Neural progenitor cell (in vitro differentiated cells): ENCODE results near the gene TUBA8. TPM values are rescaled to one million over a fixed set of nuclear protein-coding genes. Genes with fewer than 3 reads are reported as not detected.

Source experiments
- DNase-seq: peaks from one replicate; pipeline ENCODE4 v3.0.0-alpha.2; 2016; ENCODE audit warnings: low spot score
- H2AFZ ChIP-seq: fragments of 200-600 bp; sonication (generic); replicated peaks from 2 replicates; pipeline ENCODE4 v1.6.1; 2016; ENCODE audit warnings: antibody characterized with exemption
- H3F3A ChIP-seq: fragments of 200-600 bp; sonication (generic); 2 replicates; pipeline ENCODE4 v1.6.1; 2016; ENCODE audit warnings: antibody characterized with exemption, low read depth
- H3K27ac ChIP-seq: fragments of 200-600 bp; sonication (generic); 2 replicates; pipeline ENCODE4 v1.5.1; 2016; ENCODE audit warnings: mild to moderate bottlenecking
- H3K27me3 ChIP-seq: fragments of 200-600 bp; sonication (generic); 2 replicates; pipeline ENCODE4 v1.6.1; 2016; ENCODE audit warnings: mild to moderate bottlenecking, moderate library complexity
- H3K36me3 ChIP-seq: fragments of 200-600 bp; sonication (generic); 2 replicates; pipeline ENCODE4 v1.5.1; 2016
- H3K4me1 ChIP-seq: fragments of 200-600 bp; sonication (generic); 2 replicates; pipeline ENCODE4 v1.6.1; 2016; ENCODE audit warnings: mixed run types
- H3K4me2 ChIP-seq: fragments of 200-600 bp; sonication (generic); 2 replicates; pipeline ENCODE4 v1.6.1; 2016
- H3K4me3 ChIP-seq: fragments of 200-600 bp; sonication (generic); 2 replicates; pipeline ENCODE4 v1.5.1; 2016
- H3K79me2 ChIP-seq: fragments of 200-600 bp; sonication (generic); 2 replicates; pipeline ENCODE4 v1.6.1; 2016; ENCODE audit warnings: low read depth
- H3K9ac ChIP-seq: fragments of 200-600 bp; sonication (generic); 2 replicates; pipeline ENCODE4 v1.6.1; 2016
- H3K9me3 ChIP-seq: fragments of 200-600 bp; sonication (generic); 2 replicates; pipeline ENCODE4 v1.5.1; 2016; ENCODE audit warnings: low read depth
- H4K20me1 ChIP-seq: fragments of 200-600 bp; sonication (generic); 2 replicates; pipeline ENCODE4 v1.6.1; 2016; ENCODE audit warnings: low read depth
- H3K27ac Mint-ChIP-seq: 3 replicates; pipeline ENCODE4 v1.8.0; 2021; ENCODE audit warnings: mixed read lengths
- H3K27me3 Mint-ChIP-seq: 2 replicates; pipeline ENCODE4 v1.8.0; 2022; ENCODE audit warnings: low read depth, mild to moderate bottlenecking, inconsistent platforms, moderate library complexity, mixed read lengths; ENCODE audit not compliant: insufficient read depth
- H3K36me3 Mint-ChIP-seq: 3 replicates; pipeline ENCODE4 v1.8.0; 2021; ENCODE audit warnings: mixed read lengths
- H3K4me1 Mint-ChIP-seq: 3 replicates; pipeline ENCODE4 v1.8.0; 2021; ENCODE audit warnings: mixed read lengths
- H3K4me3 Mint-ChIP-seq: 3 replicates; pipeline ENCODE4 v1.8.0; 2021; ENCODE audit warnings: mild to moderate bottlenecking, moderate library complexity, mixed read lengths
- H3K9me3 Mint-ChIP-seq: 3 replicates; pipeline ENCODE4 v1.8.0; 2020; ENCODE audit warnings: mixed read lengths
- CTCF ChIP-seq: fragments of 200-600 bp; sonication (generic); IDR thresholded peaks from 2 replicates; pipeline ENCODE4 v1.5.1; 2017; ENCODE audit warnings: antibody characterized with exemption, mild to moderate bottlenecking
- EZH2 ChIP-seq: fragments of 200-600 bp; sonication (generic); IDR thresholded peaks from 2 replicates; pipeline ENCODE4 v1.6.1; 2017; ENCODE audit warnings: antibody characterized with exemption, mild to moderate bottlenecking, moderate library complexity
- EZH2phosphoT487 ChIP-seq: fragments of 200-600 bp; sonication (generic); IDR thresholded peaks from 2 replicates; pipeline ENCODE4 v1.6.1; 2017; ENCODE audit warnings: antibody characterized with exemption
- total RNA-seq: library from RNA; depleted of rRNA; stranded (reverse); fragments of >200 nt; gene quantifications from 2 replicates; pipeline ENCODE4 v1.2.3, GENCODE V29; 2015; ENCODE audit warnings: low replicate concordance

TUBA8 gene
- total RNA-seq, 1 donor from 2014 or later = 0.39 TPM

- H3K9me3 Mint-ChIP-seq = no peaks in the 10 kb centered on the region
- H3K36me3 Mint-ChIP-seq = peaks cover 6% of the 10 kb centered on the region
- H2AFZ ChIP-seq = no peak overlapping the region
Observed at GRCh38 chr22:18096823-18097222, 13.8 kb upstream of the TUBA8 start.

GRCh38 chr22:18100781-18101180 is 9.8 kb upstream of the TUBA8 start:
- no peaks in the 10 kb centered on the region for H3K27me3 Mint-ChIP-seq
- no peak overlapping the region for H3K4me2 ChIP-seq
- no peaks in the 10 kb centered on the region for H3F3A ChIP-seq
- peaks cover under 1% of the 10 kb centered on the region for H3K9me3 Mint-ChIP-seq
- no peaks in the 10 kb centered on the region for H3K4me1 ChIP-seq
- H4K20me1 ChIP-seq = no peaks in the 10 kb centered on the region
- H3K27me3 ChIP-seq = no peaks in the 10 kb centered on the region
- H3K27ac Mint-ChIP-seq = no peak overlapping the region
- no peaks in the 10 kb centered on the region for H3K36me3 ChIP-seq
- no peak overlapping the region for H3K9ac ChIP-seq
- no peaks in the 10 kb centered on the region for H3K79me2 ChIP-seq
- no peak overlapping the region for H3K4me3 Mint-ChIP-seq
- H3K36me3 Mint-ChIP-seq = peaks cover 8% of the 10 kb centered on the region
- H3K9me3 ChIP-seq = no peaks in the 10 kb centered on the region
- TF ChIP-seq EZH2 = no peak
- TF ChIP-seq EZH2phosphoT487 = no peak
- no peak for TF ChIP-seq CTCF
- no peak overlapping the region for H3K4me3 ChIP-seq
- no peak for DNase-seq
- no peak overlapping the region for H2AFZ ChIP-seq
- no peaks in the 10 kb centered on the region for H3K4me1 Mint-ChIP-seq
- H3K27ac ChIP-seq = no peak overlapping the region

More at GRCh38 chr22:18096823-18097222, 13.8 kb upstream of the TUBA8 start:
- Histone ChIP-seq H3K79me2 (no peaks in the 10 kb centered on the region), H3K4me3 (no peak overlapping the region), H3K27me3 (no peaks in the 10 kb centered on the region), H3K4me1 (no peaks in the 10 kb centered on the region), H3K9me3 (no peaks in the 10 kb centered on the region), H3F3A (no peaks in the 10 kb centered on the region), H4K20me1 (no peaks in the 10 kb centered on the region), H3K9ac (no peak overlapping the region), H3K36me3 (no peaks in the 10 kb centered on the region), H3K27ac (no peak overlapping the region), H3K4me2 (no peak overlapping the region)
- Mint-ChIP-seq H3K27me3 (no peaks in the 10 kb centered on the region), H3K4me3 (no peak overlapping the region), H3K4me1 (peaks cover 5% of the 10 kb centered on the region), H3K27ac (no peak overlapping the region)
- DNase-seq = no peak
- TF ChIP-seq EZH2 (no peak), EZH2phosphoT487 (no peak), CTCF (no peak)

GRCh38 chr22:18101536-18101935 is 9.1 kb upstream of the TUBA8 start:
- TF ChIP-seq EZH2 (no peak), CTCF (no peak), EZH2phosphoT487 (no peak)
- no peak overlapping the region for H3K4me3 ChIP-seq
- no peaks in the 10 kb centered on the region for H3K9me3 ChIP-seq
- H3K27ac ChIP-seq = no peak overlapping the region
- no peak overlapping the region for H3K9ac ChIP-seq
- H3F3A ChIP-seq = no peaks in the 10 kb centered on the region
- H2AFZ ChIP-seq = no peak overlapping the region
- H4K20me1 ChIP-seq = no peaks in the 10 kb centered on the region
- no peaks in the 10 kb centered on the region for H3K36me3 ChIP-seq
- H3K4me1 ChIP-seq = no peaks in the 10 kb centered on the region
- peaks cover 11% of the 10 kb centered on the region for H3K36me3 Mint-ChIP-seq
- no peaks in the 10 kb centered on the region for H3K4me1 Mint-ChIP-seq
- no peak overlapping the region for H3K27ac Mint-ChIP-seq
- no peaks in the 10 kb centered on the region for H3K27me3 Mint-ChIP-seq
- no peaks in the 10 kb centered on the region for H3K79me2 ChIP-seq
- no peak overlapping the region for H3K4me3 Mint-ChIP-seq
- DNase-seq = no peak
- no peaks in the 10 kb centered on the region for H3K27me3 ChIP-seq
- H3K9me3 Mint-ChIP-seq = peaks cover 3% of the 10 kb centered on the region
- H3K4me2 ChIP-seq = no peak overlapping the region
